DOHH2 (cell line): ENCODE measurements around the gene ATXN7L1.

Experiments
- H3F3A ChIP-seq: fragments of 200-600 bp; sonication (generic), shearing (Covaris generic); 2 replicates; pipeline ENCODE4 v1.6.0; 2016; ENCODE audit warnings: antibody characterized with exemption, mild to moderate bottlenecking; ENCODE audit not compliant: control insufficient read depth, insufficient read depth
- H3K27ac ChIP-seq: fragments of 200-600 bp; sonication (generic); 2 replicates; pipeline ENCODE4 v1.5.1; 2014; ENCODE audit warnings: low read depth, mild to moderate bottlenecking, low read length, moderate library complexity
- H3K27me3 ChIP-seq: fragments of 200-600 bp; sonication (generic); 2 replicates; pipeline ENCODE4 v1.6.1; 2014; ENCODE audit warnings: mild to moderate bottlenecking, low read length, mixed read lengths; ENCODE audit not compliant: control insufficient read depth
- H3K36me3 ChIP-seq: fragments of 200-600 bp; sonication (generic); 2 replicates; pipeline ENCODE4 v1.6.1; 2014; ENCODE audit warnings: mild to moderate bottlenecking, low read length, moderate library complexity, mixed read lengths; ENCODE audit not compliant: control insufficient read depth
- H3K4me1 ChIP-seq: fragments of 200-600 bp; sonication (generic); 2 replicates; pipeline ENCODE4 v1.6.1; 2014; ENCODE audit warnings: mild to moderate bottlenecking, low read length, mixed read lengths; ENCODE audit not compliant: control insufficient read depth
- H3K4me2 ChIP-seq: fragments of 200-600 bp; sonication (generic); 2 replicates; pipeline ENCODE4 v1.6.0; 2014; ENCODE audit warnings: mild to moderate bottlenecking, low read length, moderate library complexity
- H3K4me3 ChIP-seq: fragments of 200-600 bp; sonication (generic); 2 replicates; pipeline ENCODE4 v1.5.1; 2014; ENCODE audit warnings: mild to moderate bottlenecking, low read length, mixed read lengths
- H3K79me2 ChIP-seq: fragments of 200-600 bp; sonication (generic); 2 replicates; pipeline ENCODE4 v1.6.1; 2014; ENCODE audit warnings: mild to moderate bottlenecking, low read length, mixed read lengths; ENCODE audit not compliant: control insufficient read depth
- H3K9me2 ChIP-seq: fragments of 200-600 bp; sonication (generic); replicated peaks from 2 replicates; pipeline ENCODE4 v1.6.1; 2014; ENCODE audit warnings: mild to moderate bottlenecking, low read length, mixed read lengths; ENCODE audit not compliant: control insufficient read depth
- H3K9me3 ChIP-seq: fragments of 200-600 bp; sonication (generic); 2 replicates; pipeline ENCODE4 v1.6.1; 2014; ENCODE audit warnings: antibody characterized with exemption, low read length, mixed read lengths; ENCODE audit not compliant: control insufficient read depth, insufficient read depth
- H4K20me1 ChIP-seq: fragments of 200-600 bp; sonication (generic); 2 replicates; pipeline ENCODE4 v1.6.0; 2014; ENCODE audit warnings: low read depth, mild to moderate bottlenecking, antibody characterized with exemption, low read length, moderate library complexity; ENCODE audit not compliant: control insufficient read depth, insufficient read depth
- EZH2phosphoT487 ChIP-seq: fragments of 200-600 bp; sonication (generic); IDR thresholded peaks from 2 replicates; pipeline ENCODE4 v1.6.1; 2017; ENCODE audit warnings: borderline replicate concordance, mild to moderate bottlenecking, antibody characterized with exemption, low read length, moderate library complexity, mixed read lengths
- TF ChIP-seq, protein P1 (sequence below): fragments of 200-600 bp; sonication (generic); IDR thresholded peaks from one replicate; pipeline ENCODE4 v1.5.1; 2014; ENCODE audit warnings: antibody characterized with exemption, mild to moderate bottlenecking, low read depth, low read length; ENCODE audit not compliant: poor library complexity, severe bottlenecking

The ATXN7L1 gene

GRCh38 chr7:105905910-105906568 is 29.6 kb upstream of the ATXN7L1 start:
- H3K36me3 ChIP-seq: no peaks in the 10 kb centered on the region
- peaks cover 17% of the 10 kb centered on the region for H3K27me3 ChIP-seq
- H3K9me2 ChIP-seq: no peaks in the 10 kb centered on the region
- TF ChIP-seq, protein P1, sequence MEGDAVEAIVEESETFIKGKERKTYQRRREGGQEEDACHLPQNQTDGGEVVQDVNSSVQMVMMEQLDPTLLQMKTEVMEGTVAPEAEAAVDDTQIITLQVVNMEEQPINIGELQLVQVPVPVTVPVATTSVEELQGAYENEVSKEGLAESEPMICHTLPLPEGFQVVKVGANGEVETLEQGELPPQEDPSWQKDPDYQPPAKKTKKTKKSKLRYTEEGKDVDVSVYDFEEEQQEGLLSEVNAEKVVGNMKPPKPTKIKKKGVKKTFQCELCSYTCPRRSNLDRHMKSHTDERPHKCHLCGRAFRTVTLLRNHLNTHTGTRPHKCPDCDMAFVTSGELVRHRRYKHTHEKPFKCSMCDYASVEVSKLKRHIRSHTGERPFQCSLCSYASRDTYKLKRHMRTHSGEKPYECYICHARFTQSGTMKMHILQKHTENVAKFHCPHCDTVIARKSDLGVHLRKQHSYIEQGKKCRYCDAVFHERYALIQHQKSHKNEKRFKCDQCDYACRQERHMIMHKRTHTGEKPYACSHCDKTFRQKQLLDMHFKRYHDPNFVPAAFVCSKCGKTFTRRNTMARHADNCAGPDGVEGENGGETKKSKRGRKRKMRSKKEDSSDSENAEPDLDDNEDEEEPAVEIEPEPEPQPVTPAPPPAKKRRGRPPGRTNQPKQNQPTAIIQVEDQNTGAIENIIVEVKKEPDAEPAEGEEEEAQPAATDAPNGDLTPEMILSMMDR: no peak
- no peak for TF ChIP-seq EZH2phosphoT487
- no peak overlapping the region for H3K4me3 ChIP-seq
- H3K79me2 ChIP-seq: no peaks in the 10 kb centered on the region
- no peaks in the 10 kb centered on the region for H4K20me1 ChIP-seq
- no peaks in the 10 kb centered on the region for H3F3A ChIP-seq
- 0 out of 2 replicates have a peak, but pooled peaks cover 3% of the 10 kb centered on the region for H3K4me1 ChIP-seq
- no peak overlapping the region for H3K27ac ChIP-seq
- H3K4me2 ChIP-seq: no peak overlapping the region
- H3K9me3 ChIP-seq: no peaks in the 10 kb centered on the region

GRCh38 chr7:105905209-105905909 is 29.0 kb upstream of the ATXN7L1 start:
- Histone ChIP-seq H3K79me2 (no peaks in the 10 kb centered on the region), H3K9me3 (no peaks in the 10 kb centered on the region), H3F3A (no peaks in the 10 kb centered on the region), H3K9me2 (no peaks in the 10 kb centered on the region), H4K20me1 (no peaks in the 10 kb centered on the region), H3K4me2 (no peak overlapping the region), H3K4me3 (no peak overlapping the region), H3K36me3 (no peaks in the 10 kb centered on the region), H3K27me3 (peaks cover 17% of the 10 kb centered on the region), H3K4me1 (0 out of 2 replicates have a peak, but pooled peaks cover 3% of the 10 kb centered on the region), H3K27ac (no peak overlapping the region)
- TF ChIP-seq EZH2phosphoT487: peak; percentile 42; the same call in 1 of the 2 replicates
- TF ChIP-seq, protein P1: no peak

DNA sequence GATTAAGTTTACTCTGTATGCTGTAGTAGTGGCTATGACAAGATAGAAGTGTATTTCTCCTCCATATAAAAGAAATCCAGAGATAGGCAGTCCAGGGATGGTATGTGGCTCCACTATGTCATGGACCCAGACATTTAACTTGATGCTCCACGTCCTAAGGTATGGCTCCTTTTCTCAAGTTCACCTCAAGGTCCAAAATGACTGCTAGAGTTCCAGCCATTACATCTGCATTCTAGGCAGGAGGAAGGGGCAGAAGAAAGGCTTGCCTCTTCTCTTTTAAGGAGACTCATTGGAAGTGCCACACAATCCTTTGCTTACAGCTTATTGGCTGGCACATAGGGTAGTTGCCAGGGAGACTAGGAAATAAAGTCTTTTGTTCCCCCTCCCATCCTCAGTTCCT is 27.7 kb upstream of the ATXN7L1 start:
- Histone ChIP-seq H3K4me2 (no peak overlapping the region), H3K9me2 (no peaks in the 10 kb centered on the region), H4K20me1 (no peaks in the 10 kb centered on the region), H3K4me1 (0 out of 2 replicates have a peak, but pooled peaks cover 3% of the 10 kb centered on the region), H3K27ac (no peak overlapping the region), H3K36me3 (no peaks in the 10 kb centered on the region), H3K27me3 (peaks cover 17% of the 10 kb centered on the region), H3F3A (no peaks in the 10 kb centered on the region), H3K79me2 (no peaks in the 10 kb centered on the region), H3K4me3 (no peak overlapping the region), H3K9me3 (no peaks in the 10 kb centered on the region)
- TF ChIP-seq, protein P1: no peak
- TF ChIP-seq EZH2phosphoT487: no peak
